Hepatocyte (in vitro differentiated cells): ENCODE measurements around the gene SH2D7. TPM values are rescaled to one million over a fixed set of nuclear protein-coding genes. Genes with fewer than 3 reads are reported as not detected.
A peak's percentile ranks its signal among the peaks of the same experiment; 100 is the strongest.

ENCODE experiments used
- DNase-seq: peaks from one replicate; pipeline ENCODE4 v3.0.0-alpha.2; 2016; ENCODE audit warnings: low spot score
- H2AFZ ChIP-seq: fragments of 200-600 bp; sonication (generic); 2 replicates; pipeline ENCODE4 v1.6.0; 2016; ENCODE audit warnings: antibody characterized with exemption, mild to moderate bottlenecking
- H3K27ac ChIP-seq: fragments of 200-600 bp; sonication (generic); 2 replicates; pipeline ENCODE4 v1.5.1; 2016; ENCODE audit warnings: mild to moderate bottlenecking
- H3K27me3 ChIP-seq: fragments of 200-600 bp; sonication (generic); 2 replicates; pipeline ENCODE4 v1.6.1; 2016
- H3K36me3 ChIP-seq: fragments of 200-600 bp; sonication (generic); replicated peaks from 2 replicates; pipeline ENCODE4 v1.5.1; 2016; ENCODE audit warnings: low read depth; ENCODE audit not compliant: insufficient read depth
- H3K4me1 ChIP-seq: fragments of 200-600 bp; sonication (generic); 2 replicates; pipeline ENCODE4 v1.5.1; 2016; ENCODE audit warnings: mild to moderate bottlenecking, moderate library complexity; ENCODE audit not compliant: insufficient read depth
- H3K4me2 ChIP-seq: fragments of 200-600 bp; sonication (generic); 2 replicates; pipeline ENCODE4 v1.6.0; 2016
- H3K4me3 ChIP-seq: fragments of 200-600 bp; sonication (generic); 2 replicates; pipeline ENCODE4 v1.5.1; 2016; ENCODE audit warnings: mild to moderate bottlenecking
- H3K79me2 ChIP-seq: fragments of 200-600 bp; sonication (generic); 2 replicates; pipeline ENCODE4 v1.6.0; 2017; ENCODE audit warnings: mild to moderate bottlenecking
- H3K9me2 ChIP-seq: fragments of 200-600 bp; sonication (generic); replicated peaks from 2 replicates; pipeline ENCODE4 v1.6.0; 2017; ENCODE audit warnings: mild to moderate bottlenecking; ENCODE audit not compliant: insufficient read depth
- H3K9me3 ChIP-seq: fragments of 200-600 bp; sonication (generic); 2 replicates; pipeline ENCODE4 v1.5.1; 2016; ENCODE audit warnings: low read depth, mild to moderate bottlenecking
- H4K20me1 ChIP-seq: fragments of 200-600 bp; sonication (generic); 2 replicates; pipeline ENCODE4 v1.6.0; 2016; ENCODE audit warnings: mild to moderate bottlenecking; ENCODE audit not compliant: insufficient read depth, poor library complexity, severe bottlenecking
- CTCF ChIP-seq: fragments of 200-600 bp; sonication (generic); IDR thresholded peaks from 2 replicates; pipeline ENCODE4 v1.5.1; 2016; ENCODE audit warnings: antibody characterized with exemption, mild to moderate bottlenecking; ENCODE audit not compliant: poor library complexity
- EZH2 ChIP-seq: fragments of 200-600 bp; sonication (generic); IDR thresholded peaks from 2 replicates; pipeline ENCODE4 v1.6.1; 2016; ENCODE audit warnings: antibody characterized with exemption, mild to moderate bottlenecking, borderline replicate concordance
- EZH2phosphoT487 ChIP-seq: fragments of 200-600 bp; sonication (generic); IDR thresholded peaks from one replicate; pipeline ENCODE4 v1.6.1; 2018; ENCODE audit warnings: antibody characterized with exemption, mild to moderate bottlenecking, low read depth, moderate library complexity; ENCODE audit not compliant: unreplicated experiment, severe bottlenecking
- WGBS: methylation state at CpG from one replicate; pipeline ENCODE4 v1.1.6; 2016; ENCODE audit warnings: low lambda C conversion rate; ENCODE audit errors: missing lambda C conversion rate; 5-methylcytosine and 5-hydroxymethylcytosine counted together
- polyA plus RNA-seq: library from polyadenylated mRNA; unstranded; fragments of >200 nt; fragmentation: Nextera tagmentation; extraction: Ambion mirVana; gene quantifications from 2 replicates; pipeline ENCODE4 v1.2.1, GENCODE V29; 2016
- total RNA-seq: library from RNA; depleted of rRNA; stranded (reverse); fragments of >200 nt; gene quantifications from 2 replicates; pipeline ENCODE4 v1.2.3, GENCODE V29; 2014

SH2D7 gene
- total and polyA plus RNA-seq, 2 experiments from 2014 or later: 0.22 TPM; not detected in 1

- no peak for DNase-seq
- no peak overlapping the region for H2AFZ ChIP-seq
- no peaks in the 10 kb centered on the region for H3K36me3 ChIP-seq
- no peaks in the 10 kb centered on the region for H3K79me2 ChIP-seq
- peaks cover 22% of the 10 kb centered on the region for H3K4me1 ChIP-seq
- no peaks in the 10 kb centered on the region for H4K20me1 ChIP-seq
- WGBS: 86% methylated on average over 12 of the region's 12 CpGs
- H3K9me2 ChIP-seq: no peaks in the 10 kb centered on the region
- no peaks in the 10 kb centered on the region for H3K27me3 ChIP-seq
- peak overlapping the region; percentile 56 for H3K27ac ChIP-seq
- H3K4me2 ChIP-seq: peak overlapping the region; percentile 19
- TF ChIP-seq CTCF (no peak), EZH2phosphoT487 (no peak), EZH2 (no peak)
- H3K4me3 ChIP-seq: no peak overlapping the region
- no peaks in the 10 kb centered on the region for H3K9me3 ChIP-seq
Observed at GRCh38 chr15:78087951-78088772, 4.2 kb upstream of the SH2D7 start.

GRCh38 chr15:78088773-78089080 lies 3.6 kb upstream of the SH2D7 start:
- H3K9me3 ChIP-seq: no peaks in the 10 kb centered on the region
- no peaks in the 10 kb centered on the region for H3K36me3 ChIP-seq
- WGBS: 58% methylated on average over 3 of the region's 3 CpGs
- peak overlapping the region; percentile 19 for H3K4me2 ChIP-seq
- no peaks in the 10 kb centered on the region for H3K9me2 ChIP-seq
- peak overlapping the region; percentile 56 for H3K27ac ChIP-seq
- H3K79me2 ChIP-seq: no peaks in the 10 kb centered on the region
- no peaks in the 10 kb centered on the region for H4K20me1 ChIP-seq
- TF ChIP-seq EZH2phosphoT487: no peak
- TF ChIP-seq CTCF: no peak
- no peak for TF ChIP-seq EZH2
- H2AFZ ChIP-seq: no peak overlapping the region
- DNase-seq: no peak
- H3K4me3 ChIP-seq: no peak overlapping the region
- peaks cover 25% of the 10 kb centered on the region for H3K4me1 ChIP-seq
- no peaks in the 10 kb centered on the region for H3K27me3 ChIP-seq

GRCh38 chr15:78090422-78091063 lies 1.8 kb upstream of the SH2D7 start:
- no peak overlapping the region for H3K4me2 ChIP-seq
- H4K20me1 ChIP-seq: no peaks in the 10 kb centered on the region
- no peaks in the 10 kb centered on the region for H3K36me3 ChIP-seq
- H3K79me2 ChIP-seq: no peaks in the 10 kb centered on the region
- no peak overlapping the region for H3K27ac ChIP-seq
- DNase-seq: no peak
- WGBS: 92% methylated on average over 3 of the region's 3 CpGs
- H3K9me3 ChIP-seq: no peaks in the 10 kb centered on the region
- TF ChIP-seq CTCF: no peak
- TF ChIP-seq EZH2: no peak
- TF ChIP-seq EZH2phosphoT487: no peak
- no peak overlapping the region for H3K4me3 ChIP-seq
- no peak overlapping the region for H2AFZ ChIP-seq
- peaks cover 24% of the 10 kb centered on the region for H3K4me1 ChIP-seq
- no peaks in the 10 kb centered on the region for H3K27me3 ChIP-seq
- H3K9me2 ChIP-seq: no peaks in the 10 kb centered on the region
